ENCODE measurements around the gene PNMA8A. TPM values are rescaled to one million over a fixed set of nuclear protein-coding genes. Genes with fewer than 3 reads are reported as not detected.

The PNMA8A gene
- total RNA-seq, 2 donors from 2014 or later, result 4.3 to 6.5 TPM

- peak; percentile 79 to 86 (median 82) for DNase-seq
- Histone ChIP-seq H3K36me3 (replicated peaks in 1 of 2; ENCODE audit: insufficient read depth in 1 of 2, low read depth in 2 of 2) (no peaks in the 10 kb centered on the region), H3K4me3 (no peak overlapping the region), H3K27ac (no peak overlapping the region), H3K27me3 (no peaks in the 10 kb centered on the region), H3K4me1 (peaks cover 22% of the 10 kb centered on the region), H3K9me3 (no peaks in the 10 kb centered on the region)
- TF ChIP-seq POLR2A (IDR thresholded peaks at IDR 0.05), result no peak
- peak; percentile 80 to 98 (median 97) for TF ChIP-seq CTCF (IDR thresholded peaks at IDR 0.05)
- WGBS, 2 donors, result 3 to 14% methylated on average over 7 to 36 of the region's 38 CpGs
- peak; percentile 82 for ATAC-seq
- intact Hi-C loops (cut with DNase I), result loop anchor here (2.0 kb wide), 1 partner anchor 91 kb away; no protein-coding TSS in a partner anchor
These were observed 16.6 kb upstream of the PNMA8A start for GRCh38 chr19:46487802-46488445.

DNA sequence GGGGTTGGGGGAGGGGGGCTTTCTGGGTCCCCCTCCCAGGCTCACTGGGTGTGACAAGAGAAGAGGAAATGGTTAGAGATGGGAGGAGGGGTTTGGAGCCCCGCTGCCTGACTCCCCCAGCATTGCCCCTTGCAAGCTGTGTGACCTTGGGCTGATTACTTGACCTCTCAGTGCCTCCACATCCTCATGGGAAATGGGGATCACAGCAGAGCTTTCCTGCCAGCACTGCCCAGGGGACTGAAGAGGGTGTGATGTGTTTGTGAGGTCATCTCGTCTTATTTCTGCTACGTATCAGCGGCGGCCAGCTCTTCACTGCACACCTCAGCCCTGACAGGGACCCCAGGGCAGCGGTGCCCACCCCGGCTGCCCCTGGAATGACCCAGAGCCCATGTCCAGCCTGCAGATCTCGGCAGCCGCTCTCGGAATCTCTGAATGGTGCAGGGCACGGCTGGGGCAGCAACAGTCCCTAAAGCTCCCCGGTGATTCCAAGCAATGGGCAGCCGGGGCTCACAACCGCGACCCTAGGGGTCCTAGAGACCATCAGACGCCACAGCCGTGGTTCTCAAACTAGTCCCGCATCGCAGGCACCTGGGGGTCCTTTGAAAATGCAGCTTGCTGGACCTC lies 15.9 kb upstream of the PNMA8A start:
- no peaks in the 10 kb centered on the region for H3K9me3 ChIP-seq
- intact Hi-C loops (cut with DNase I), result no loop called here
- H3K27ac ChIP-seq, result no peak overlapping the region
- ATAC-seq, result no peak
- no peak overlapping the region for H3K4me3 ChIP-seq
- H3K36me3 ChIP-seq (replicated peaks in 1 of 2; ENCODE audit: insufficient read depth in 1 of 2, low read depth in 2 of 2), result no peaks in the 10 kb centered on the region
- H3K4me1 ChIP-seq, result peaks cover 22% of the 10 kb centered on the region
- no peak for DNase-seq
- TF ChIP-seq POLR2A (IDR thresholded peaks at IDR 0.05) (no peak), CTCF (IDR thresholded peaks at IDR 0.05) (no peak)
- 9 to 60% methylated on average over 1 to 19 of the region's 19 CpGs for WGBS, 2 donors
- H3K27me3 ChIP-seq, result no peaks in the 10 kb centered on the region

DNA sequence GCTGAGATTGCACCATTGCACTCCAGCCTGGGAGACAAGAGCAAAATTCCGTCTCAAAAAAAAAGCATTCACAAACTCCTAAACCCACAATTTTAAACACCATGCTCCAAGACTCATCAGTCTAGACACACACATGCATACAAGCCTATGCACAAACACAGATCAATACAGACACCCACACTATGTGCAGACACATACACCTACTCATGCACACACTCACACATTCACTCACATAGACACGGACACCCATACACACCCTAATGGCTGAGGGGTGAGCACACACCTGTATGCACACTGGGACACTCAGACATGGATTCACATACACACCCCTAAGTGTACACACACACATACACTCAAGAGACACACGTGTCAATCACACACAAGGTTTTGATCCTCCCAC lies 15.0 kb upstream of the PNMA8A start:
- Histone ChIP-seq H3K36me3 (replicated peaks in 1 of 2; ENCODE audit: insufficient read depth in 1 of 2, low read depth in 2 of 2) (no peaks in the 10 kb centered on the region), H3K27me3 (no peaks in the 10 kb centered on the region), H3K4me3 (no peak overlapping the region), H3K9me3 (no peaks in the 10 kb centered on the region), H3K4me1 (peaks cover 22% of the 10 kb centered on the region), H3K27ac (no peak overlapping the region)
- 65 to 66% methylated on average over 3 of the region's 3 CpGs for WGBS, 2 donors
- intact Hi-C loops (cut with DNase I), result no loop called here
- TF ChIP-seq CTCF (IDR thresholded peaks at IDR 0.05), result no peak
- no peak for TF ChIP-seq POLR2A (IDR thresholded peaks at IDR 0.05)
- ATAC-seq, result no peak
- no peak for DNase-seq

DNA sequence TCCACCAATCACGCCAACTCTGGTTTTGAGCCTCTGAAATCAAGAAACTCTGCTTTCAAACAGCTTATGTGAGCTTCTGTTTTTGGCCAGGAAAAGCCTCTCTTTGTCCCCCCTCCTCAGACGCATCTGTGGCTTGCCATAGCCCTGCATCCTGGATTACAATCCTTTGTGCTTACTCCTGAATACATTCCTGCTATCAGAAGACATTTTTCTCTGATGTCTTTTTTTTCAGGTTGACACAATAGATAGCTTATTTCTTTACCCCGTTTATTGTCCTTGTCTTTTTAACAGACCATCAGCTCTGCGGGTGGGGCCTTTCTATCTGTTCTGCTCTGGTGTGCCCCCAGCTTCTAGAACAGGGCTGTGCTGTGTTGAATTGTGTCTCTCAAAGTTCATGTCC lies 13.3 kb upstream of the PNMA8A start:
- 59 to 68% methylated on average over 4 of the region's 4 CpGs for WGBS, 2 donors
- Histone ChIP-seq H3K27ac (no peak overlapping the region), H3K4me1 (peaks cover 16% of the 10 kb centered on the region), H3K27me3 (no peaks in the 10 kb centered on the region), H3K4me3 (no peak overlapping the region), H3K36me3 (replicated peaks in 1 of 2; ENCODE audit: insufficient read depth in 1 of 2, low read depth in 2 of 2) (no peaks in the 10 kb centered on the region), H3K9me3 (no peaks in the 10 kb centered on the region)
- intact Hi-C loops (cut with DNase I), result no loop called here
- TF ChIP-seq POLR2A (IDR thresholded peaks at IDR 0.05), result no peak
- TF ChIP-seq CTCF (IDR thresholded peaks at IDR 0.05), result no peak
- no peak for ATAC-seq
- DNase-seq, result no peak

DNA sequence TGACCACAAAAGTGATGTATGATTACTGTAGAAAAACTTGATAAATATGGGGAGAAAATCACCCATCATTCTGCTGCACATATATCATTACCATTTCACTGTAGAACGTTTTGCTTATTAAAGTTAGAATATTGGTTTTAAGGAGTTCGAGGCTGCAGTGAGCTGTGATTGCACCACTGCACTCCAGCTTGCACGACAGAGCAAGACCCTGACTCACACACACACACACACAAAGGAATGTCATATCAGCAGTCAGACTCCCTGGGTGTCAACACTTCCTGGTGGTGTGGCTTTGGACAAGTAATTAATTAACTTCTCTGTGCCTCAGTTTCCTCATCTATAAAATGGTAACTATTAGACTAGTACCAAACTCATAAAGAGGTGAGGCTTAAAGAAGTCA lies 11.3 kb upstream of the PNMA8A start:
- Histone ChIP-seq H3K4me3 (no peak overlapping the region), H3K27ac (no peak overlapping the region)
- intact Hi-C loops (cut with DNase I), result no loop called here

More for the DNA sequence above, 11.3 kb upstream of the PNMA8A start:
- Histone ChIP-seq H3K4me1 (peaks cover 5% of the 10 kb centered on the region), H3K9me3 (no peaks in the 10 kb centered on the region), H3K27me3 (no peaks in the 10 kb centered on the region), H3K36me3 (replicated peaks in 1 of 2; ENCODE audit: insufficient read depth in 1 of 2, low read depth in 2 of 2) (no peaks in the 10 kb centered on the region)
- no peak for ATAC-seq
- WGBS, 2 donors, result 22 to 40% methylated on average over 3 of the region's 3 CpGs
- TF ChIP-seq CTCF (IDR thresholded peaks at IDR 0.05) (no peak), POLR2A (IDR thresholded peaks at IDR 0.05) (no peak)
- no peak for DNase-seq
